GM21529 (cell line): Measurements from ENCODE around the gene PYGB.
"Not testable (repeated sequence)": the region's sequence is repeated elsewhere in the genome, so short reads cannot be mapped to it uniquely, and the experiment has no call there.

Experiments used
- ATAC-seq: cut with Tn5 transposase; IDR thresholded peaks from one replicate; pipeline ENCODE4 v1.9.1; 2021; ENCODE audit not compliant: unreplicated experiment

The PYGB gene

DNA sequence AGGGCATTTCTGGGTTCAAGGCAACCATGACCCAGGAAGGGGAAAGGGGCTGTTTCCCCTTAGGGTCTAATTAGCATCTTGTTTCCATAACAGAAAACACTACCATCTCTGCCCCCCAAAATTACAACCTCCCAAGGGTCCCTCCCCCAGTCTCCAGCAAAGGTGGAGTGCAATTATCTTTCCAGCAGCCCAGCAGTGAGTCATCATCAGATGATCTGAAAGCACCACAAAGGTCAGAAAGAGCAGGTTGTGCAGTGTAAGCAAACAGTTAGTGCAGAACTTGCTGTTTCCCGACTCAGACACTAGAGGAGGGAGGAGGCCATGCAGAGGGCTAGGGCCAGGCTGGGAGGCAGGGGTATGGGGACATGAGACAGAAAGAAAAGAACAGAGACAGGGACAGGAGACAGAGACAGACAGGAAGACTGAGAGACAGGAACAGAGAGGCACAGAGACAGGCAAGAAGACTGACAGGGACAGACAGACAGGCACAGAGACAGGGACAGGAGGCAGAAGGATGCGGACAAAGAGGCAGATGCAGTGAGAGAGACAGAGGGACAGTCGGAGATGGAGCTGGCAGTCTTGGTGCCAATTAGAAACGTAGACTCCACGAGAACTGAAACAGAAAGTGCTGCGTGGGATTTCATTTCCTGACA is 62.5 kb downstream of the PYGB start:
- ATAC-seq = peak; percentile 93

DNA sequence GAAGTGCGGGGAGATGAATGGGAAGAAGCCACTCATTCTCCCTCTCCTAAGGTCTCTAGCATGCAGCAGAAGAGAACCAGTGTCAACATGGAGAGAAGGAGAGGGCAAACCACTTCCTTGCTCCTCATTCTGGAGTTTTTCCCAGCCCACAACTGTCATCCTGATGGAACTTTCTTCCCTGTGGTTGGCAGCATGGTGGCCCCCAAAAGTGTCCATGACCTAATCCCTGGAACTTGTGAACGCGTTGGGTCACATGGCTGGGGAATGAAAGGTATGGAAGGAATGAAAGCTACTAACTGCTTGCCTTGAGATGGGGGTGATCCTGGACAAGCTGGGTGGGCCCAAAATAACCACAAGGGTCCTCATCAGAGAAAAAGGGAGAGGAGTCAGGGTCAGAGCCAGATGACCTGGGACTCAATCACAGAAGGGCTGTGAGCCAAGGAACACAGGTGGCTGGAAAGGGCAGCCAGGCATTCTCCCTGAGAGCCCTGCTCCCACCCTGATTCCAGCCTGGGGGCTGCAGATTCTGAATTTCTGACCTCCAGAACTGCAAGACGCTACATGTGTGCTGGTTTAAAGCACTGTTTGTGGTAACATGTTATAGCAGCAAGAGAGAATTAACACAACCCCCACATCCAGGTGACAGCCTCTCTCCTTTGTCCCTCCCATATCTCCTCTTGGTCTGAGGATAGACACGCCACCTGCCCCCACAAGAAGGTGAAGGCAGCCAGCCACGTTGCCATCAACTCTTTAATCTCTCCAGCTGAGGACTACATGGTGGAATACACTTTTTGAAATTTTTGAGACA is 63.2 kb downstream of the PYGB start:
- no peak for ATAC-seq

DNA sequence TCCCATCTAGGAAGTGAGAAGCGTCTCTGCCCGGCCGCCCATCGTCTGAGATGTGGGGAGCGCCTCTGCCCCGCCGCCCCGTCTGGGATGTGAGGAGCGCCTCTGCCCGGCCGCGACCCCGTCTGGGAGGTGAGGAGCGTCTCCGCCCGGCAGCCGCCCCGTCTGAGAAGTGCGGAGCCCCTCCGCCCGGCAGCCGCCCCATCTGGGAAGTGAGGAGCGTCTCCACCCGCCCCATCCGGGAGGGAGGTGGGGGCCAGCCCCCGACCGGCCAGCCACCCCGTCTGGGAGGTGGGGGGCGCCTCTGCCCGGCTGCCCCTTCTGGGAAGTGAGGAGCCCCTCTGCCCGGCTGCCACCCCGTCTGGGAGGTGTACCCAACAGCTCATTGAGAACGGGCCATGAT is 64.8 kb downstream of the PYGB start:
- not testable (repeated sequence) for ATAC-seq

DNA sequence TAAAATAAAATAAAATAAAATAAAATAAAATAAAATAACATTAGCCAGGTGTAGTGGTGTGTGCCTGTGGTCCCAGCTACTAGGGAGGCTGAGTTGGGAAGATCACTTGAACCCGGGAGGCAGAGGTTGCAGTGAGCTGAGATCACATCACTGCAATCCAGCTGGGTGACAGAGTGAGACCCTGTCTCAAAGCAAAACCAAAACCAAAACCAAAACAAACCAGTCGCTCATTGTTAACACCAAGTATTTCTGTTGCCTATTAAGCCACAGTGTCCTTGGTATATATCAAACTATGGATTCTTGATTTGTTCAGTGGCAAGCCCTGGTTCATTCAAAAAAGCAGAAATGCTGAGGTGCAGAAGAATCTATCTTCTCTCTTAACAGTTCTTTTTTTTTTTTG is 65.7 kb downstream of the PYGB start:
- ATAC-seq = no peak

DNA sequence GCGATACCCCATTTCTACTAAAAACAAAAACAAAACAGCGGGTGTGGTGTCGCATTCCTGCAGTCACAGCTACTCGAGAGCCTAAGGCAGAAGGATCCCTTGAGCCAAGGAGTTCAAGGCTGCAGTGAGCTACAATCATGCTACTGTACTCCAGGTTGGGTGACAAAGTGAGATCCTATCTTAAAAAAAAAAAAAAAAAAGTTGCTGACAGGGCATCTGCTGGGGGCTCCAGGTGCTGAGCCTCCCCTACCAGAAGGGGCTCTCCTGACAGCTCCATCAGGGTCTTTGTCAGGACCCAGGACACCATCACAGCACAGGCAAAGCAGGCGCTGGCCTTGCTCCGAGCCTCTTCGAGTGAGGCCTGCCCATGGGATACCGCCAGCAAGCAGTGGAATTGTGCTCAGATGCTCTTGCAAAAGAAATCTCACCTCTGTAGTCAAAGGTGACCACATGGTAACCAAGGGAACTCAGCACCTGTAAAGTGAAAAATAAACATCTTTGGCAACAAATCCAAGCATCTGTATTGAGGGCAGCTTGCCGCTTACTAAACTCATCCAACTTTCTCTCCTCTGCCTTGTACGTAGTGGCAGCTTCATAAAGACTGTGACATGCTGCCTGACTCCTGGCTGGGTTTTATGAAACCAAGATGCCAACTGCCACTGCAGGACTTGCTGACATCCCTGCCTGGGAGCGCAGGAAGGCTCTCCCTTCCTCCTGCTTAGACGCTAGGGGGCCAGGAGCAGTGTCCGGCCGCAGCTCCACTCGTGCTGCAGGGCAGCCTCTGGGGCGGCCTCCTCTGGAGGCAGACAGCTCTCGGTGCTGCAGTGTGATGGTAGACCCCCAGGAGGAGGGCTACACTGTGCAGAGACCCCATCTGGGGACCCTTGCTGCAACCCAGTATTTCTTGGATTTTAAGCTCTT is 66.9 kb downstream of the PYGB start:
- no peak for ATAC-seq

DNA sequence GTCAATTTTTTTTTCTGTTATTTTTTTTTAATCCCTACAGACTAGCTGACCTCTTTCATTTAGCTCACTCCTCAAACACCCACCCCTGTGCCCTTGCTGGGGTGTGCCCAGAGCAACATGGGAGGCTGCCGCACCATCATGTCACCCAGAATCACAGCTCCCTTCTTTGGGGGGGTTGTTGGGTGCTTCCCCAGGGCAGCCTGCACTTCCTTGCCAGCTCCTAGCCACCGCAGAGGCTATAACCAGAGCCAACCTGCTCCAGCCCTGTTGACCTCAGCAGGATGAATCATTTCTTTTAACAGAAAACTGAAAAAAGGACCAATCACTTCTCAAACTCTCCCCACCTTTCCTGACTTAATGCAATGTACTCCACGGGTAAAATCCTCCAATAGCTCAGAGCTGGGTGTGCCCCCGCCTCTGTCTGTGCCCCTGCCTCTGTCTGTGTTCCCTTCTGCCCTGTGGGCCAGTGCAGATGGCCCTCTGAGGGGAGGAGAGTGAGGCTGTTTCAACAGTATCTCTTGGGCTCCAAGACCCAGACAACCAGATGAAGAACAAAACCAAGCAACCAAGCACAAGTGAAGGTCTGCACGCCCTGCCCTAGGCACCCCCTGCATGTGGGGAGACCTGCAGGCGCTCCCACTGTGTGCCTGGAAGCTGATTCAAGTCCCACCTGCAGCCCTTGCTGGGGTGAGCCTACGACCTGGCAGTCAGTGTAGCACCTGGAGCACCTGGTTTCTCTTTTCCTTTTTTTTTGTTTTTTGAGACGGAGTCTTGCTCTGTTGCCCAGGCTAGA is 67.7 kb downstream of the PYGB start:
- ATAC-seq = no peak

DNA sequence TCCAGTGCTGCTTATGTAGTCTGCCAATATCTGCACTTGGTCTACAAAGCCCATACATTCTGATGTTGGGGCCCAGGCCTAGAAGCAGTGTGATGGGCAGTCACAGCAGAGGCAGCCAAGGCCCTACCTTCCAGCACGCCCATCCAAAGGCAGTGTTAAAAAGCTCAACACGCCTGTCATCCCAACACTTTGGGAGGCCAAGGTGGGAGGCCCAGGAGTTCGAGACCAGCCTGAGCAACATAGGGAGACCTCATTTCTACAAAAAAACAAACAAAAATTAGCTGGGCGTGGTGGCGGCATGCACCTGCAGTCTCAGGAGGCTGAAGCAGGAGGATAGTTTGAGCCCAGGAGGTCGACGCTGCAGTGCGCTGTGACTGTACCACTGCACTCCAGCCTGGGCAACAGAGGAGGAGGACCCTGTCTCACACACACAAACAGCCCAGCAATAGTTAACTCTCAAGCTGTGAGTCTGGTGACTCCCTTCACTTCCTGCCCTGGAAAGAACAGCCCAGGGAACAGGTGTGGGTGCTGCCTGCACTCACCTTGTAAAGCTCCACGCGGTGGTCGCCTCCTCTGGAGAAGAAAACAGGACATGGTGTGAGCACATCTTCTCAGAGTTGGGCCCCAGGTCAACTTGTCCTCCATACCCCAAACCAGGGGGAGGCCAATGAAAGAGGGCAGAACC is 68.8 kb downstream of the PYGB start:
- ATAC-seq = no peak

DNA sequence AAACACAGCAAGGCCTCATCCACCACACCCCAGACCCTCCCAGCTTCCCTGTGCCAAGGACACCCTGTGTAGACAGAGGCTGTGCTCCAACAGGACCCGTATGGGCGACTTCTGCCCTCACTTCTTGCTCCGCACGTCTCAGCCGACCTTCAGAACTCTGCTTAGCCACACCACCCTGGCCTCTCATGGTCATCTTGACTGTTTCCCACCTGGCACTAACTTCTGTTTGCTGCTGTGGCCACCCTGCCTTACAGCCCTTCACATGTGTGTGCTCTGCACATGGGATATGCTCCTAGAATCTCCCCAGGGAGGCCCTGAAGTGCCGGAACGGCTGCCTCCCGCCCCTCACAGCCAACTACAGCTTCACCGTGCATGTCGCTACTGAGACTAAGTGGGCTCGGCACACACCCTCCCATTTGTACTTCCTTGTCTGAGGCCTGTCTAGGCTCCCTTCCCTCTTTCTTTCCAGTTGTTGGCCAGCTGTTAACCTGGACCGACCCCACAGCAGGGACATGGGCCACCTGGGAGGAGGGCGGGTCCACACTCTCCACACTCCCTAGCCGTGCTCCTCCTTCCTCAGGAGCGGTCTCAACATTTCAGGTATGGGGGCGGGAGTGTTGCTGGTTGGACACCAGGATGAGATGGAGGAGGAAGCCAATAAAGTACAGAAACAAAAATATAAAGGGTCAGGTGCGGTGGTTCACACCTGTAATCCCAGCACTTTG is 69.6 kb downstream of the PYGB start:
- ATAC-seq = no peak

DNA sequence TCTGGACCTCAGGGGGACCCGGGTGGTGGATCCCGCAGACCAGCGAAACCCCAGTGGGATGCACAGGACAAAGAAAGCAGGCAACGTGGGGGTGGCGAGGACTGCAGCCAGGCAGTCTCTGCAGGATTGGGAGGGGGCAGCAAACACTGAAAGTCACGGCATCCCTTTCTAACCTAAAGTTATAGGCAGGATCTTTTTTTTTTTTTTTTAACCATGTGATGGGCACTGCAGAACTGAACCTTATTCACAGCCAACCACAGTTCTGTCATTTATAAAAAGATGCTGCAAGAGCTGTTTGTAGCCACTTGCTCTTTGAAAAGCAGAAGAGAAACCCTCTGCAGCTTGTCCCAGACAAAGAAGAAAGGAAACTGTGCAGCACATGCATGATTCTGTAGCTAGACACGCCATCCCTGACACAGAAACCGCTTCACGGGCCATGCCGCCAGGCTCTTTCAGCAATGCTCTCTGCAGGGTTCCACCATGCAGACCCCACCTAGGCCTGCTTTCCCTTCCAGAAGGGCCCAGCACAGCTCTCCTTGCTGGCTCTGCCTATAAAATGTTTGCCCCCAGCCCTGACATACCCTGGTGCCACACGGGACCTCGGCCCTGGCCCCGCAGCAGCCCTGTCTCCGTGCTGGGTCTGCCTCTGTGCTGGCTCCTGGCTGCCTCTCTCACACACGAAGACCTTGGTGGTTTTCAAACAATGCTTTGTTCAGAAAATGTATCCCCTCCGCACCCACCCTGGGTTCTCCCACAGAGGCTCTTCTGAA is 70.8 kb downstream of the PYGB start:
- peak; percentile 91 for ATAC-seq

DNA sequence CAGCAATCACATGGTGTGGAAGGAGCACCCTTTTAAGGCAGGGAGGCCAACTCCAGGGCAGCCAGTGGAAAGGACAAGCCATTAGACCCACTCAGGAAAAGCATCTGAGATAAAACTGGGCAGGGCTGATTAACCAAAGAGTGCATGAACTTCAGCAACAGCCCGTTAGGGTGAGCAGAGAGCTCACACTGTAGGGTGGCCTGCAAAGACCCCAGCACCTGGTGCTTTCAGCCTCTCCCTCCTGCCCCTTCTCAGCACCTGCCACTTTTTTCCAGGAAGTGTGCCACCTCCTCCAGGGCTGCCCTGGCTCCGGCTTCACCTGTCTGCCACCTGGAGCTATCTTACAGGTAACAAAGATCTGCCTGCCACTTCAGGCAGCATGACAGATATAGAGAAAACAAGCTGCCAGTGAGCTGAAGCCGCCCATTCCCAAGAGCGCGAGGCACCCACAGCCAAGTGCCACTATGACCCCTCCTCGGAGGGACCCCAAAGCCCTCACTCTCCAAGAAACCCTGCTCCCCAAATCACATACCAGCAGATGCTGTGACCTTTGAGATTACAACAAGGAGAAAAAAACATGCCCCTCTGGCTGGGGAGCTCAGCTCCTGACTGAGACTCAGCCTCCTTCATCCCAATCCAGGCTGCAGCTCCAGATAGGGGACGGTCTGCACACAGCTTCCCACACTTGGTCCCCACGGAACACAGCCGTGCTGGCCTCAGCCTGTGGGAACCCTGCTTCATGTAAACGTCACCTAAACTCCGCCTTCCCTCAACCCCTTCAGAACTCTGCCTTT is 71.6 kb downstream of the PYGB start:
- ATAC-seq = peak; percentile 7

DNA sequence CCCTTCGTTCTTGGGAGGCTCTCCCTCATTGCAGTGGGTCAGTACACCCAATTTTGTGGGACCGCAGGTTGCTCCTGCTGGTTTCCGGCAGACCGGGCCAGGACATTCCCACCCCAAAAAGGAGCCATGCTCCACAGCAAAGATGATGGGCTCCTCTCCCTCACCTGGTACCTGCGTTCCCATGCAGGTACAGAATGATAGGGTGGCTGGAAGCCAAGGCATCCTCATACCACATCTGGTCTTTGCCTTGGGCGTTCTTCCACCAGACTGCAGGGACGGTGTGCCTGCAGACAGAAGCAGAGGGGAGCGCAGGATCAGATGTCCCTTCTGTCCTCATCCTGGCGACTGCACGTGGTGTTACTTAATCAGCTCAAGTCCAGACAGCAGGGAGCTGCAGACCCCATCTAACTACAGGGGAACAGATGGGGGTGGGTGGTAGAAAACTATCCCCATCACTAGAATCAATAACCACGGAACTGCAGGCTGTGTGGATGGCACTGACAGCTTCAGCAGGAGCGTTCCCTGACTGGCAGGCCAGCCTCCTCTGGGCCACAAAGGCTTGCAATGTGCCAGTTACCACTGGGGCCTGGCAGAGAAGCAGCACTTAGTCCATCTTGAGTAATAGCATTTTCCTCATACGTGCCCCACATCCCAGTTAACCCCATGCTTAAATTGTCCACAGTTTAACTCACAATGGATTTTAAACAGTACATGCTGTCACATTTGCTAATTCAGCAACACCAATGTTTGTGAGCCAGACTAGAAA is 72.3 kb downstream of the PYGB start:
- no peak for ATAC-seq

DNA sequence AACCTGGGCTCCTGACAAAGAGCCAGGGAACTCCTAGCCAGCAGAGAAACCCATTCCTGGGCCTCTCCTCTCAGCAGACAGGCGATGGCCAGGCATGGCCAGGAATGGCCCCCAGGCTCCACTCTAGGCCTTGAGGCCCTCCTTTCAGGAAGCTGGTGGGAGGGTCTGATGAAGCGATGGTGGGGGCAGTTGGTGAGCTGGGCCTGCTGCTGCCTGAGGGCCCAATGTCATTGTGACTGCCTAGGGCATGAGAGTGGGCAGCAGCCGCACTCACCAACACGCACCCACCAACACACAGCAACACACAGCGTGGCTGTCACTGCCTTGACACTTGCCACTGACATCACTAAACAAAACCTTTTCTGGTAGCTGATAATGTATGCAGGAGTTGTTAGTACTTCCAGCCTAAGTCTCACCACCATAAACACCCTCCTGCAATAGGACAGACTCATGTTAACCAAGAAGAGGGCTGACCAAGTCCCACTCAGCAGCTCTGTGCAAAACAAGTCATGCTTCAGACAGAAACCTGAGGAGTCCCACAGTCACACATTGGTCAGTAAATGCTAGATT is 73.5 kb downstream of the PYGB start:
- ATAC-seq = no peak

DNA sequence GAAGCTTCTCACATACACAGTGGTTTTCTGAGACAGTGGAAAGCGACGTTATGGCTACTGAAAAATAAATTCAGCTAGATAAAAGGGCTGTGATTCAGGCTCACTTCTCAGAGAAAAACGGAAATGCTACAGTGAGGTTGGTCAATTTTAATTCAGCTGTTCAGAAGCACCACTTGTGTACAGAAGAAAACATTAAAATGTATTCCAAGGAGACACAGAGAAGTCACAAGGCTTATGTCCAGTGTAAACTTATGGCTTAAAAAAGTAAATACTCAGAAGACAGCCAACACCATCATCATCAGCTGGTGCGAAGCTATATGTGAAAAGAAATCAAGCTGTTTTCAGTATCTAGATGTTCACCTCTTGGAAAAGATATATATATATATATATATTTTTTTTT is 74.1 kb downstream of the PYGB start:
- ATAC-seq = no peak

DNA sequence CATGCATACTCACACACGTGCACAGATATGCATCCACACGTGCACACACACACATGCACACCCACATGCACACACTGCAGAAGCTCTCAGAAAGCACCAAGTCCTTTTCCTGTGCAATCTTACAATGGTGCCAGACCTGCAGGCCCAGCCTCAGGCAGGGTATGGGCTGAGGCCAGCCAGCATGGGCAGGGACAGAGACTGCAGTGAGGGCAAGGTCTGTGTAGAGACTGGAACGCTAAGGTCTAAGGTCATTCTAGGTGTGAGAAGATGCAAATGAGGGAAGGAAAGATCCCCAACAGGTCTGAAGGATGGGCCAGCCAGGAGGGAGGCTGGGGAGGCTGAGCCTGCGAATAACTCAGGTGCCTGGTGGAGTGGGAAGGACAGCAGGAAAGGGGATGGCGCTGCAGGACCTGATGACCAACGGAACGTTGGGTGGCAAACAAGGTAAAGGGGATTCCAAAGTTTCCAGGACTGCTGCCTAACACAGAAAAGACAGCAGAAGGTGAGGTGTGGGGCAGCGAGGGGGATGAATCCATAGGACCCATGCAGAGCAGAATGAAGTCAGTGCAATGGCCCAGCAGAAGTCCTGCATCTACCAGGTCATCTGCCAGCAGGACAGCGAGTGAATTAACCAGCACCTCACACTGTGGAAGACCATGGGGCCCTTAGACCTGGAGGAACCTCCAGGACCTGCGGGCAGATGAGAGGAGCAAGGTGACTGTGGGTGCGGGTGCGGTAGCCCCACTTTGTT is 75.8 kb downstream of the PYGB start:
- ATAC-seq = no peak

DNA sequence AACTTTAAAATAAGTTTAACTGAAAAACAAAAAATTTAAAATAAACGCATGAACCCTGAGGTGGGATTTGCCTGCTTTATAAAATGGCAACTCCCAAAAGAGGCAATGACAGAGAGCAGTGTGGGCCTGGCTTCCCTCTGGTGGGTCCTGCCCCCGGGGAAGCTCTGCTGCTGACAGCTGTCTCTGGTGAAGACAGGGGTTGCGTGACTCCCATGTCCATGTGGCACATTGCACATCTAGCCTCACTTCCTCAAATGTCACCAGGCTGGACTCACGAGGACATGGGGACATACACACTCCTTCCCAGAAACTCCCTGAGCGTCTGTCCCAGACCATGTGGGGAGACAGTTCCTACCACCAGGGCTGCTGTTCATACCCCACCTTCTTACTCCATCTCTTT is 76.5 kb downstream of the PYGB start:
- no peak for ATAC-seq

DNA sequence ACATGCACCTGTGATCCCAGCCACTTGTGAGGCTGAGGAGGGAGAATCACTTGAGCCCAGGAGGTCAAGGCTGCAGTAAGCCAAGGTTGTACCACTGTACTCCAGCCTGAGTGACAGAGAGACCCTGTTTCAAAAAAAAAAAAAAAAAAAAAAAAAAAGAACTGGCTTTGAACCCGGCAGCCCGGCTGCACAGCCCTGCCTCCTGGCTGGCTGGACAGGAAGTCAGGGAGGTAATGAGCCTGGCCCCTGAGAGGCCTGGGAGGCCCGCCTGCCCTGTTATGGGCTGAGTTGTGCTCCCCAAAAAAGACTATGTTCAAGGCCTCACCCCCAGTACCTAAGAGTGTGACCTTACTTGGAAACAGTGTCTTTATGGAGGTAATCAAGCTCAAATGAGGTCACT is 77.2 kb downstream of the PYGB start:
- ATAC-seq = no peak
